Medulla oblongata (tissue), 1 donor: ENCODE results near the gene TDRD9.
"Not testable (repeated sequence)": the region's sequence is repeated elsewhere in the genome, so short reads cannot be mapped to it uniquely, and the experiment has no call there.

Experiments used
- DNase-seq: peaks from one replicate; pipeline ENCODE4 v3.0.0-alpha.2; 2015; ENCODE audit errors: extremely low spot score

The TDRD9 gene, protein sequence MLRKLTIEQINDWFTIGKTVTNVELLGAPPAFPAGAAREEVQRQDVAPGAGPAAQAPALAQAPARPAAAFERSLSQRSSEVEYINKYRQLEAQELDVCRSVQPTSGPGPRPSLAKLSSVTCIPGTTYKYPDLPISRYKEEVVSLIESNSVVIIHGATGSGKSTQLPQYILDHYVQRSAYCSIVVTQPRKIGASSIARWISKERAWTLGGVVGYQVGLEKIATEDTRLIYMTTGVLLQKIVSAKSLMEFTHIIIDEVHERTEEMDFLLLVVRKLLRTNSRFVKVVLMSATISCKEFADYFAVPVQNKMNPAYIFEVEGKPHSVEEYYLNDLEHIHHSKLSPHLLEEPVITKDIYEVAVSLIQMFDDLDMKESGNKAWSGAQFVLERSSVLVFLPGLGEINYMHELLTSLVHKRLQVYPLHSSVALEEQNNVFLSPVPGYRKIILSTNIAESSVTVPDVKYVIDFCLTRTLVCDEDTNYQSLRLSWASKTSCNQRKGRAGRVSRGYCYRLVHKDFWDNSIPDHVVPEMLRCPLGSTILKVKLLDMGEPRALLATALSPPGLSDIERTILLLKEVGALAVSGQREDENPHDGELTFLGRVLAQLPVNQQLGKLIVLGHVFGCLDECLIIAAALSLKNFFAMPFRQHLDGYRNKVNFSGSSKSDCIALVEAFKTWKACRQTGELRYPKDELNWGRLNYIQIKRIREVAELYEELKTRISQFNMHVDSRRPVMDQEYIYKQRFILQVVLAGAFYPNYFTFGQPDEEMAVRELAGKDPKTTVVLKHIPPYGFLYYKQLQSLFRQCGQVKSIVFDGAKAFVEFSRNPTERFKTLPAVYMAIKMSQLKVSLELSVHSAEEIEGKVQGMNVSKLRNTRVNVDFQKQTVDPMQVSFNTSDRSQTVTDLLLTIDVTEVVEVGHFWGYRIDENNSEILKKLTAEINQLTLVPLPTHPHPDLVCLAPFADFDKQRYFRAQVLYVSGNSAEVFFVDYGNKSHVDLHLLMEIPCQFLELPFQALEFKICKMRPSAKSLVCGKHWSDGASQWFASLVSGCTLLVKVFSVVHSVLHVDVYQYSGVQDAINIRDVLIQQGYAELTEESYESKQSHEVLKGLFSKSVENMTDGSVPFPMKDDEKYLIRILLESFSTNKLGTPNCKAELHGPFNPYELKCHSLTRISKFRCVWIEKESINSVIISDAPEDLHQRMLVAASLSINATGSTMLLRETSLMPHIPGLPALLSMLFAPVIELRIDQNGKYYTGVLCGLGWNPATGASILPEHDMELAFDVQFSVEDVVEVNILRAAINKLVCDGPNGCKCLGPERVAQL (N-terminal part only)

DNA sequence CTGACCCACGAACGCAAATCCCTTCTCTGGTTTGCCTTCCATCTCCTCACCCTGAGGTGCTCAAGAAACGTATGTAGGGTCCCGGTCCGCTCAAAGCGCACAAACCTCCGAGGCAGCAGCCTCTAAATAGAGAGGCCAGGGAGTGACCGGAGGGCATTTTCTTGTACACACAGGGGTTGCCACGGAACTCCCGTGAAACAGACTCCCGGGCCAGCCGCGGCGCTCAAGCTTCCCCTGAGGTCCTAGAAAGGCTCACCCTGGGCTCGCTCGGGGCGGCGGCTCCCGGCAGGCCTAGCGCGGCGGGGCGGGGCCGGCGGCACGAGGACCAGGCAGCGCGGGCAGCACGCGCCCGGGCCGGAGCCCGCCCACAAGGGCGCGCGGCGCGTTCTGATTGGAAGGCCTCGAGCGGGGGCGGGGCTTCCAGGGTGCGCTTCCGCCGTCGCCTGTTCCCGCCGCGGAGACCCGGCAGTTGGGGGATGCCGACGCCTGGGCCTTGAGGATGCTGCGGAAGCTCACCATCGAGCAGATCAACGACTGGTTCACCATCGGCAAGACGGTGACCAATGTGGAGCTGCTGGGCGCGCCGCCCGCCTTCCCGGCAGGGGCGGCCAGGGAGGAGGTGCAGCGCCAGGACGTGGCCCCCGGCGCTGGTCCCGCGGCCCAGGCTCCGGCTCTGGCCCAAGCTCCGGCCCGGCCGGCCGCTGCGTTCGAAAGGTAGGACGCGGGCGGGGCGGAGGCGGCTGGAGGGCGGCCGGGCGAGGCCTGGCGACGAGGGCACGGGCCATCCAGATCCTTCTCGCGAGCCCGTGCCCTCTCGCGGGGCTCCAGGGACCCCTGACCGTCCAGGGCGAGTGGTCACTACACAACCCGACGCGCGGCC, at the start of gene TDRD9:
Gene TDRD9, plus strand, starts transcription at position 446 of the 880 bp plus-strand sequence. Its CDS starts 54 bp downstream, at position 500.
- DNase-seq: no peak

DNA sequence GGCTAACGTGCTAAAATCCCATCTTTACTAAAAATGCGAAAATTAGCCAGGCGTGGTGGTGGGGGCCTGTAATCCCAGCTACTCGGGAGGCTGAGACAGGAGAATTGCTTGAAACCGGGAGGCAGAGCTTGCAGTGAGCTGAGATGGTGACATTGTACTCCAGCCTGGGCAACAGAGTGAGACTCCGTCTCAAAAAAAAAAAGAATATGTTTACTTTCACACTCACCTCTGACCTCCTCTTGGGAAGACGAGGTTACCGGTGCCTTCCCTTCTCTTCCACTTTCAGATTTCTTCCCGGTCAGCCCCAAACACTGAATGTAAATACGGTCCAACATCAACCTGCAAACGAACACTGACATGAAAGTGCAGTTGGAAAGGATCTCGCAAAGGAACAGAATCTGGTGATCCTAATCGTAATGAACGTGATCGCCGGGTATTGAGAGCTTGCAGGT, 49.1 kb upstream of the TDRD9 start:
- no peak for DNase-seq

DNA sequence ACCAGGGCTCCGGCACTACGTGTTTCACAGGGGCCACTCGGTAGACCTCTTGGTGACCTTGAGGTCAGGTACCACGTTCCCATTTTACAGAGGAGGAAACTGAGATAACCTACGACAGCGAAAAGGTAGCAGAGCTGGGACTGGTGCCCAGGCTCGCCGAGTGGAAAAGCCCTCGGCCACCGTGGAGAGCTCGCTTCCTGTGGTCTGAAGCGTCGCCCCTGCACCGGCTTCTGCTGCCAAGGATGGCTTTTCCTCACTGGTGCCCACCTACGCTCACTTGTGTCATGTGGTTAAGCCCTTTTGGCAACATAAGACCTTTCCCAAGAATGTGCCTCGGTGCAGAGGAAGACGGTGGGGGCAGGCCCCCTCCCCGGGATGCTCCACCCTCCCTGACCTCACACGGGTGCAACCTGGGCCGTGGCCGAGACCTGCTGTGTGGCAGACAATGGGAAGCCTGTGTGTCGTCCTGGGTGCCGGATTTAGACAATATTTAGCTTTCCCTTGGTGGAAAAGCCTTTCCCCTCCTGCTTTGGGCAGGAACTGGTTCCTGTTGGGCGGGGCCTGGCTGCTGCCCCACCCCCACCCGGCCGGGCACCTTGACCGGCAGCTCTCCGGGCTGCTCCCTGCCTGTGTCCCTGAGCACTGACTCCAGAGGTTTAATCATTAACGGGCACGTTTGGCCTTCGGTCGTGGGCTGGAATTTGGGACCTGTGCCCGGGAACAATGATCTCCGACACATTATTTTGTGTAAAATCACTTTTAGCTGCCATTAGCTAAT, 48.5 kb upstream of the TDRD9 start:
- DNase-seq: no peak

DNA sequence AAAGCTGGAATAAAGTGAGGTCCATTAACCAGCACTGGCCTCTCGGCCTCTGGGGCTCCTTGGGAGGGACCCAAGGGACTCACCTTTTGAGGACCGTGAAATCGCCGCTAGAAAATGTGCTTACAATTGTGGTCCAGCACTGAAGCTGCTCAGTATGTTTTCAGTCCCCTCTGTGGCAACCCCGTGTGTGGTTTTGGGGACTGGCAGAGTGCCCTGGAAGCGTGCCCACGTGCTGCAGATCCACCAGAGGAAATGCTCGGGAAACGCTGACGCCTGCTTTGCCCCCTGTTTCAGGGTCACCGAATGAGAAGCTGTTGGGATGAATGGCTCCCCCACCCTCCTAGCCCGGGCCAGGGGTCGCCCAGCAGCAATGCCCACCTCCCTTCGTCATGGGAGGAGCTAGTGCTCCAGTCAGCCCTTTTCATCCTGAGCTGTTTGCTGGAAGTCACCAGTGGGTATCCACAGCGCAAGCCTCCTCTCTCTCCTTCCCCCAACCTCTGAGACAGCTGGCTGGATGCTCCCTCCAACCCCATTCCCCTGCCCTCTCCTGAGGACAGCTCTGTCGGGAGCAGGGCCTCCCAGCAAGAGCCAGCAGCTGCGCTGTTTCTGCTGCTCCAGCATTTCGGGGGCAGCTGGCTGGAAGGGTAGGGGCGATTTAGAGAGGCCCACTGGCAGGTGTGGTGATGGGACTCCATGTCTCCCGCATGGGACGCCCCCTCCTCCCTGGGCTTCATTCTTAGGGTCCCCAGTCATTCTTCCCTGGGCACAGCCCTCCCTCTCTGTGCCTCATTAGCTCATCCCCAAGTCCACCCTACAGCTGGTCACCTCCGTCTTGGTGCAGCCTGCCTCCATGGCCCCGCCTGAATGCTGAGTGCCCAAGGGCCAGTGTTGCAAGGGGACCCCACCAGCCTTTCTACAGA, 47.6 kb upstream of the TDRD9 start:
- peak; percentile 66 for DNase-seq

DNA sequence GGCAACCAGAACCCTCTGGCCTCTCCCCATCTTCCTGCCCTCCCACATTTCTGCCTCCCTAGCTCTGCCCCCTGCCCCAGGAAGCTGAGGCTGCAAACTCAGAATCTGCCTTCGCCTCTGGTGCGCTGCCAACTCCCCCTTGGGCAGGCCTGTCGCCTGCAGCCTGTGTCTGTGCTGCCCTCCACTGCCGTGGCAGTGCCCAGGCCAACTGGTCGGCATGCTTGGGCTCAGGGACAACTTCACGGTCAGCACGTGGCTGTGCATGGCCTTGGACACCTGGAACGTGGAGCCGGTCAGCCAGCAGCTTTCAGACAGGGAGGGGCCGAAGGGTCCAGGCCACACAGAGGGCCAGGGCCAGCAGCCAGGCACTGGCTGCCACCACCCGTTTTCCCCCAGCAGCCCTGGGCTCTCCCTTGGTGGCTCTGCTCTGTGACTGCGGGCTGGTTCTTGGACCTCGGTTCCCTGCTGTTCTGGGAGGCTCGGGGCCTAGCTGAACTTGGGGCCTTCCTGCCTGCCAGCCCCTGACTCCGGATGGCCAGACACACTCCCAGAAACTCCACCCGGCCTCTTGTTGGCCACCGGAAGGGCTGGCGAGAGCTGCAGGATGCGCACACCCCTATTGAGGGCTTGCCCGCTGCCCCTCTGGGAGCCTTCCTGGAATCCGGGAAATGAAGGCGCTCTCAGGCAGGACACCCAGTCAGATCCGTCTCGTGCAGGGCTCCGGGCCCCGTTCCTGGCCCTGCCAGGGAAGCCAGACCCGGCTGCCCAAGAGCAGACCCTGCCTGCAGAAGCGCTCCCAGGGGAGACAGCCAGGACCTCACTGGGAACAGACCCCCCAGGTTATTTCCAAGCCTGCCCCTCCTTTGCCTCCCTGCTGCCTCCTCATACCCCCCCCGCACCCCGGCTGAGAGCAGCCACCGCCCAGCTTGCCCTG, 46.7 kb upstream of the TDRD9 start:
- peak; percentile 8 for DNase-seq

DNA sequence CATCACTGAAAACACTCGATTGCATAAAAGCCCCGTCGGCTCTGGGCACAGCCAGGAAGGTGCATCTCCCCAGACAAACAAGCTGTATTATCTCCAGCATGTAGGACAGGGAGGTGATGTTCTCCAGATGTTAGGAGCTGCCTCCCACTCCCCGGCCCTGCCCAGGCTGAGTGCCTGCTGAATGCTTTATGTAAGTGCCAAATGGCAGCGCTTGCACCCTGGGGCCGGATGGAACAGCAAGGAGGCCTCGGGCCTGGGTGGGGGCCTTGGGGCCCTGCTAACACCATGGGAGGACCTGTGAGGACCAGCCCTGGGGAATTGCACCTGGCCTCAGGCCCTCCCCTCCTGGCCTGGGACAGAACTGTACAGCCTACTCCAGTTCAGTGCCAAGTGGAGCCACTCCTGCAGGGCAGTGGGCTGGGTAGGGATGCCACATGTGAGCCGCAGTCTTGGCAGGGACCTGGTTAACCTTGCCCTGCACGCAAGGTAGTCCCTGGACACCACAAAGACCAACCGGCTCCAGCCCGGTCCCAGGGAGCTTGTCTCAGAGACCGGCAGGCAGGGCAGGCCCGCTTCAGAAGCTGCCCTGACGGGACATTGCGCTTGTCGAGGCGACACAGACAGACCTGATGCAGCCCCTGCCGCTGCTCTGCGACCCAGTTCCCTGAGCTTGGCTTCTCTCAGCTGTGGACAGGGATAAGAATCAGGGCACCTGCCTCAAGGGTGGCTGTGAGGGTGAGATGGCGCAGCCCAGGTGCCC, 45.6 kb upstream of the TDRD9 start:
- DNase-seq: no peak

DNA sequence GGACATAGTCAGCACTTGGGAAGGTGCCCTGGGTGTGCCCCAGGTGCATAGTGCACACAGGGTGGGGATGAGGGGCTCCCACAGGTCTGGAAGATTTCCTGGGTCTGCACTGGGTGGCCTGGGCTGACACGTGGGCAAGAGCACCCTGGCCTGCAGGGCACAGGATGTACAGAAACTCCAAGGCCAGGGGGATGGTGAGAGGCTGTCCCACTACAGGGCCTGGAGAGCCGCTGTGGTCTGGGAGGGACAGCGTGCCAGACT, 45.1 kb upstream of the TDRD9 start:
- no peak for DNase-seq

DNA sequence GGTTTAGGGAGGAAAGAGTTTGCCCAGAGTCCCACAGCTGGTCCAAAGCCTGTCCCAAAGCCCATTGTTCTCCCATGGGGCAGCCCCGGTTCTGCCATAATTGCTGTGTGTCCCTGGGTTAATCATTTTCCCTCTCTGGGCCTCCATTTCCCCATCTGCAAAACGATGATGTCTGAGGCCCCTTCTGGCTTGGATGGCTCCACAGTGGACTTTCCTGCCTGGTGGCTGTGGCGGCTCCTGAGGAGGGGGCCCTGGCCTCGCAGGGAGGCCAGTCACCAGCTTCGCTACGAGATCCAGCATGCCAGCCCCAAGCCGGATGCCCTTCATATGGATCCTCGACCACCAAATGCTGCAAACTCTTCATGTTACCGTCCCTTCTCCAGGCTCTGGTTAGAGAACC, 43.4 kb upstream of the TDRD9 start:
- no peak for DNase-seq

DNA sequence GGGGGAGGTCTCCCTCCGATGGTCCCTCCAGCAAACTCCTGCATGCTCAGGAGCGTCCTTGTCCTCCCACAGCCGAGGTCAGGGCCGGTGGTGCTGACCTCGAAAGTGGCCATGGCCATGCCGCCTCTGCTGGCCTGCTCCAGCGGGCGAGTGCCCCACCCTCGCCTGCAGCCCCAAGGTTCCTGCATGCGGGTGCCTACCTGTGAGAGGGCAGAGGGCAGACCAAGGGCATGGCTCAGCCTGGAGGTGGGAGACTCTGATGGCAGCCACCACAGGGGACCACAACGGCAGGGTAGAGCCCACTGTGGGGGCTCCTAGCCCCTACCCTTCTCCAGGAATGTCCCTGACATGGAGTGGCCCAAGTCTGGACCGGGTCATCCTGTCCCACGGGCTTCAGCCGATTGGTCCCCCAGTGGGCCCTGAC, 42.7 kb upstream of the TDRD9 start:
- DNase-seq: no peak

DNA sequence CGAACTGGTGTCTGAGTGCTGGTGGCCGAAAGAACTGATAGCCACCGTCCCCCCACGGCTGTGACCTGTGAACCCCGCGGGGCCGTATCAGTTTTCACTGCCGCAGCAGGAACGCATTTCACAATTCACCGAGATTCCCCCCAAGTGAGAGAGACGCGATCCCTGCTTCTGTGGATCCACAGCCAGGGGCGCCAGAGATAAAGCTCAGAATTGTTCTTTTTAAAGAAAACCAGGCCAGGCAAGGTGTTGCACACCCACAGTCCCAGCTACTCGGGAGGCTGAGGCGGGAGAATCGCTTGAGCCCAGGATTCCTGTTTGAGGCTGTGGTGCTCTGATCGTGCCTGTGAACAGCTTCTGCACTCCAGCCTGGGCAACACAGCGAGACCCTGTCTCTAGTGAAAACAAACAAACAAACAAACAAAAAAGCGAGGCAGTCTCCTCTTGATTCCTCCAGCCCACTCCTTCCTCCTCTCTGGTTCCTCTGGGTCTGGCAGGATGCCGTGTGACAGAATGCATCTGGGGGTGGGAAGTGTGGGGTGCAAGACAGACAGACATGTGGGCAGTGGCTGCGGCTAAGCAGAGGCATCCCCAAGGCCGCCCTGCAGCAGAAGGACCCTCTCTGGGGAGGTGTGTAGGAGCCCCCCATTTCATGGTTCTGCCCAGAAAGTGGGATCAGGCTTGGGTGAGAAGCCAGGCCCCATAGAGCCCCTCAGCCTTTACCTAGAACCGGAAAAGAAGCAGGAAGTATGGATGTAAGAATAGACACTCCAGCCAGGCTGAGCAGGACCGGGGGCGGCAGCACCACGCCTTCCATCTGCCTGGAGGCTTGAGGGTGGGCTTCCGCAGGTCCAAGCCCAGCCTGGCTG, 41.7 kb upstream of the TDRD9 start:
- DNase-seq: no peak

DNA sequence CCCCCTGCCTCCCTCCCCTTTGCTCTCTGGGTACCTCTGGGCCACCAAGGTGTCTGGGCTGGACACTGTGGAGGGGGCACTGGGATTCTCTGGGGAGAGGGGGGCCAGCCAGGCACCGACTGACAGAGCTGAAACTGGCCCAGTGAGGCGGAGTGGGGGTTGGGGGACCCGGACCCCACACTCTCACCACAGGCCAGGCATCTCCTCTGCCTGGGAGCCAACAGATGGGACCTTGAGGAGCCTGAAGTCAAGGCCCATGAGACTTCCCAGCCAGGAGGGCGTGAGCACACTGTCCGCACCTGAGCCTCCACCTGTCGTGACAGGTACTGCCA, 41.1 kb upstream of the TDRD9 start:
- no peak for DNase-seq

DNA sequence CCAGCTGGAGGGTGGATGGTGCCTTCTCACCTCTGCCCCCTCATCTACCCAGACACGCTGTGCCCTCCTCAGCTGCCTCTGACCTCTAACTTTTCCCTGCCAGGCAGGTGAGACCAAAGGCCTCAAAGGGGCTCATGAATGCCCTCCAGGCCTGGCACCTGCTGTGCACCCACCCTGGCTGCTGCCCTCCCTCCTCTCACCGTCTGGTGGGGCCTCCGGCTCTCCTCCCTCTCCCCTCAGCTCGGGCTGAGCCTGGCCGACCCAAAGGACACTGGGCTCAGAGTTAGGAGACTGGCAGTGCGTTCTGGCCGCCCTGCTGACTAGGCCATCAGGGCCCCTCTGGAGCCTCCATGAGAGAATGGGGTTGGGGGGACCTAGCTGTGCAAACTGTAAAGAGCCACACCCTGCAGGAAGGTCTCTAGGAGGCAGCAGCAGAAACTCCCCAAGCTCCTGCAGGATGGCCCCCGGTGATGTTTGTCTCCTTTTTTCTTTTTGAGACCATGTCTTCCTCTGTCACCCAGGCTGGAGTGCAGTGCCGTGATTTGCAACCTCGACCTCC, 40.6 kb upstream of the TDRD9 start:
- no peak for DNase-seq

DNA sequence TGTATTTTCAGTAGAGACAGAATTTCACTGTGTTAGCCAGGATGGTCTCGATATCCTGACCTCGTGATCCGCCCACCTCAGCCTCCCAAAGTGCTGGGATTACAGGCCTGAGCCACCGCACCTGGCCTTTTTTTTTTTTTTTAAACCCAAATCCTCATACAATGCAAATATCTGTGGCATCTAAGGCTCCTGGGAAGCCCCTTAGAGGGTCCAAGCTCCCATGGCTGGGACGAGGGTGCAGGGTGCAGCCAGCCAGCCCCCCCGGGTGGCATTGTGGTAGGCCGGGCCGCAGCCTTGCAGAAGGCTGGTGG, 39.3 kb upstream of the TDRD9 start:
- DNase-seq: not testable (repeated sequence)

DNA sequence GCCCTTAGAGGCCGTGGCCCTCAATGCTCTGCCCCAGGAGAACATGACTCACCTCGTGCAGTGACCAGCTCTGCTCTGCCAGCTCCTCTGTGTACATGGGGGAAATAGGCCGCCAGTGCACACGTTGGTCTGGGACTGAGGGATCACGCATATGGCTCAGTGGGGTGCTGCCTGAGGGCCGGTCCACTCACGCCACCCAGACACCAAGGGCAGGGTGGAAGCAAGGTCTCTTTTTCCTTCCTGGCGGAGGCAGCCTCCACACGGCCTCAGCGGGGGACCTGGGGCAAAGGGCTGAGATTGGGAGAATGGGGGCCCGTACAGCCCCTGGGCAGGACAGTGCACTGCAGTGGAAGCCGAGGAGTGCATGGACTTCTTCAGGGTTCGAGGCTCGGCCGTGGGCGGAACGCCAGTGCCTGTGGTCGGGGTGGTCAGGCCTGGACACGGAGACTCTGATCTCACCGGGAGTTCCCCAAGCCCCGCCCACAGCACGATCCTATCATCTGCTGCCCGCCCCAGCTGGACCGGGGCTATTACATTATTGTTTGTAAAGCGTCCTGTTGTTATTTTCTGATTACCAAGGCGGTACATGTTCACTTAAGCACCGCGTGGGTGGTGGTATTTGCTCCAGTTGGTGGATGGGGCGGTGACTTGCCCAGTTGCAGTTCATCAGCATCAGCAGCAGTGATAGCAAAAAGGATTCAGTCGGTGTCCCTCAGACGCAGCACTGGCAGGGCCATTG, 38.8 kb upstream of the TDRD9 start:
- DNase-seq: no peak

DNA sequence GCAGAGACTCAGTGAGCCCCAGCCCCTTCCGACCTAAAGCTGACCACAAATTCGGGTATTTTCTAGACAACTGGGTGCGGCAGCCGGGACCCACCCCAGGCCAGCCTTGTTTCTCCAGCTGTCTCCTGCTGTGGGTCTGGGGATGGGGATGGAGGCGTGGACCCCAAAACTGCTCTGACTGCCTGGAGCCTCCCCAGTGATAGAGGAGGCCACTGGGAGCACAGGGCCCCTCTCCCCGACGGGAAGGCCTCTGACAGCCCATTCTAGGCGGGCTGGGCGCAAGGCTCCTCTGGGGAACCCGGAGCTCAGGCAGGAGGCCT, 38.2 kb upstream of the TDRD9 start:
- no peak for DNase-seq
